GM23338 (cell line): ENCODE results near the gene PCBP2. TPM values are rescaled to one million over a fixed set of nuclear protein-coding genes. Genes with fewer than 3 reads are reported as not detected.

ENCODE experiments used
- ATAC-seq: fragments of 200-7000 bp; cut with Tn5 transposase; 3 replicates; pipeline ENCODE4 v1.9.1; 2020
- DNase-seq: peaks from one replicate; pipeline ENCODE4 v3.0.0-alpha.2; 2015; ENCODE audit warnings: low spot score
- H2AFZ ChIP-seq: fragments of 200-600 bp; sonication (generic); 2 replicates; pipeline ENCODE4 v1.8.0; 2016; ENCODE audit warnings: antibody characterized with exemption, mild to moderate bottlenecking, moderate library complexity
- H3F3A ChIP-seq: fragments of 200-600 bp; sonication (generic); replicated peaks from 2 replicates; pipeline ENCODE4 v1.8.0; 2017; ENCODE audit warnings: antibody characterized with exemption, mixed run types, low read depth
- H3K27ac ChIP-seq: fragments of 200-600 bp; sonication (generic); 2 replicates; pipeline ENCODE4 v1.6.1; 2016; ENCODE audit warnings: low read depth
- H3K27me3 ChIP-seq: fragments of 200-600 bp; sonication (generic); 2 replicates; pipeline ENCODE4 v1.8.0; 2016; ENCODE audit warnings: mild to moderate bottlenecking, mixed run types, moderate library complexity; ENCODE audit not compliant: insufficient read depth
- H3K36me3 ChIP-seq: fragments of 200-600 bp; sonication (generic); 2 replicates; pipeline ENCODE4 v1.8.0; 2016; ENCODE audit warnings: mild to moderate bottlenecking; ENCODE audit not compliant: insufficient read depth
- H3K4me1 ChIP-seq: fragments of 200-600 bp; sonication (generic); 2 replicates; pipeline ENCODE4 v1.8.0; 2016; ENCODE audit warnings: mild to moderate bottlenecking, moderate library complexity; ENCODE audit not compliant: insufficient read depth
- H3K4me2 ChIP-seq: fragments of 200-600 bp; sonication (generic); 2 replicates; pipeline ENCODE4 v1.7.1; 2017; ENCODE audit warnings: mixed run types
- H3K4me3 ChIP-seq: fragments of 200-600 bp; sonication (generic); 2 replicates; pipeline ENCODE4 v1.6.1; 2016; ENCODE audit warnings: mixed run types
- H3K79me2 ChIP-seq: fragments of 200-600 bp; sonication (generic); replicated peaks from 2 replicates; pipeline ENCODE4 v1.8.0; 2017; ENCODE audit warnings: mild to moderate bottlenecking; ENCODE audit not compliant: insufficient read depth
- H3K9me2 ChIP-seq: fragments of 200-600 bp; sonication (generic); 2 replicates; pipeline ENCODE4 v1.8.0; 2017; ENCODE audit not compliant: insufficient read depth
- H4K20me1 ChIP-seq: fragments of 200-600 bp; sonication (generic); replicated peaks from 2 replicates; pipeline ENCODE4 v1.8.0; 2017; ENCODE audit warnings: mild to moderate bottlenecking; ENCODE audit not compliant: insufficient read depth
- H3K27ac Mint-ChIP-seq: 2 replicates; pipeline ENCODE4 v1.8.0; 2020; ENCODE audit warnings: inconsistent platforms, mild to moderate bottlenecking, moderate library complexity, mixed read lengths
- H3K27me3 Mint-ChIP-seq: 3 replicates; pipeline ENCODE4 v1.8.0; 2022; ENCODE audit warnings: low read depth, mild to moderate bottlenecking, moderate library complexity, mixed read lengths, inconsistent platforms; ENCODE audit not compliant: insufficient read depth, poor library complexity
- H3K36me3 Mint-ChIP-seq: 3 replicates; pipeline ENCODE4 v1.8.0; 2021; ENCODE audit warnings: low read depth, mild to moderate bottlenecking, inconsistent platforms, moderate library complexity, mixed read lengths
- H3K4me1 Mint-ChIP-seq: 3 replicates; pipeline ENCODE4 v1.8.0; 2020; ENCODE audit warnings: mild to moderate bottlenecking, inconsistent platforms, mixed read lengths
- H3K4me3 Mint-ChIP-seq: 3 replicates; pipeline ENCODE4 v1.8.0; 2021; ENCODE audit warnings: moderate library complexity, mild to moderate bottlenecking, inconsistent platforms, mixed read lengths
- H3K9me3 Mint-ChIP-seq: 3 replicates; pipeline ENCODE4 v1.8.0; 2020; ENCODE audit warnings: moderate library complexity, mild to moderate bottlenecking, inconsistent platforms, mixed read lengths
- CTCF ChIP-seq, 2 experiments: fragments of 200-600 bp in 1 of 2; sonication (generic) in 1 of 2; conservative IDR thresholded peaks; 2 replicates each; pipeline versions ENCODE4 v1.5.1 to v1.6.1; 2016 to 2017; ENCODE audit warnings: antibody characterized with exemption in 2 of 2, low read depth in 2 of 2, mild to moderate bottlenecking in 2 of 2, moderate library complexity in 1 of 2
- ETS1 ChIP-seq: IDR thresholded peaks from 2 replicates; pipeline ENCODE4 v1.6.1; 2016; ENCODE audit warnings: antibody characterized with exemption
- EZH2 ChIP-seq: fragments of 200-600 bp; sonication (generic); IDR thresholded peaks from one replicate; pipeline ENCODE4 v1.8.0; 2017; ENCODE audit warnings: antibody characterized with exemption, mild to moderate bottlenecking, low read depth; ENCODE audit not compliant: unreplicated experiment
- JUNB ChIP-seq: IDR thresholded peaks from one replicate; pipeline ENCODE4 v1.6.1; 2016; ENCODE audit warnings: antibody characterized with exemption; ENCODE audit not compliant: unreplicated experiment
- NANOG ChIP-seq: IDR thresholded peaks from 2 replicates; pipeline ENCODE4 v1.6.1; 2016; ENCODE audit warnings: antibody characterized with exemption, borderline replicate concordance
- REST ChIP-seq: IDR thresholded peaks from one replicate; pipeline ENCODE4 v1.6.1; 2018; ENCODE audit warnings: antibody characterized with exemption; ENCODE audit not compliant: unreplicated experiment
- ZNF462 ChIP-seq: fragments of 250-450 bp; sonication (Bioruptor Pico); IDR thresholded peaks from 2 replicates; pipeline ENCODE4 v1.5.0; 2020; ENCODE audit warnings: mild to moderate bottlenecking, moderate library complexity
- polyA plus RNA-seq: library from polyadenylated mRNA; unstranded; fragments of >200 nt; fragmentation: Nextera tagmentation; extraction: Ambion mirVana; gene quantifications from 2 replicates; pipeline ENCODE4 v1.2.1, GENCODE V29; 2016
- total RNA-seq: library from RNA; depleted of rRNA; stranded (reverse); fragments of >200 nt; shearing (Covaris generic); gene quantifications from 2 replicates; pipeline ENCODE4 v1.2.3, GENCODE V29; 2014

PCBP2 gene
- total and polyA plus RNA-seq, 2 experiments from 2014 or later, result 397 to 676 TPM

- no peak overlapping the region for H2AFZ ChIP-seq
- no peak overlapping the region for H3K4me3 Mint-ChIP-seq
- no peak for TF ChIP-seq ETS1
- no peak overlapping the region for H3K4me3 ChIP-seq
- no peaks in the 10 kb centered on the region for H3K9me2 ChIP-seq
- H3K4me1 ChIP-seq, result peaks cover 26% of the 10 kb centered on the region
- H3K27ac Mint-ChIP-seq, result no peak overlapping the region
- H4K20me1 ChIP-seq, result peaks cover 64% of the 10 kb centered on the region
- H3K27me3 ChIP-seq, result no peaks in the 10 kb centered on the region
- peaks cover 4% of the 10 kb centered on the region for H3K27me3 Mint-ChIP-seq
- H3K79me2 ChIP-seq, result peaks cover 54% of the 10 kb centered on the region
- H3K4me1 Mint-ChIP-seq, result peaks cover 46% of the 10 kb centered on the region
- H3K36me3 Mint-ChIP-seq, result peaks cover 100% of the 10 kb centered on the region
- DNase-seq (no peak), ATAC-seq (no peak)
- no peak overlapping the region for H3K4me2 ChIP-seq
- H3F3A ChIP-seq, result peaks cover 43% of the 10 kb centered on the region
- no peaks in the 10 kb centered on the region for H3K9me3 Mint-ChIP-seq
- H3K27ac ChIP-seq, result peak overlapping the region; percentile 9
- H3K36me3 ChIP-seq, result peaks cover 85% of the 10 kb centered on the region
Observed at GRCh38 chr12:53474077-53474476, 22.2 kb downstream of the PCBP2 start.

- Histone ChIP-seq H4K20me1 (peaks cover 64% of the 10 kb centered on the region), H3K79me2 (peaks cover 53% of the 10 kb centered on the region), H3K4me3 (no peak overlapping the region), H3K4me1 (peaks cover 27% of the 10 kb centered on the region), H3K27ac (peak overlapping the region; percentile 9; the same call in 1 of the 2 replicates), H2AFZ (no peak overlapping the region), H3K9me2 (no peaks in the 10 kb centered on the region), H3K4me2 (no peak overlapping the region), H3K27me3 (no peaks in the 10 kb centered on the region), H3F3A (peaks cover 44% of the 10 kb centered on the region), H3K36me3 (peaks cover 85% of the 10 kb centered on the region)
- Mint-ChIP-seq H3K9me3 (no peaks in the 10 kb centered on the region), H3K27ac (no peak overlapping the region), H3K36me3 (peaks cover 100% of the 10 kb centered on the region), H3K27me3 (peaks cover 4% of the 10 kb centered on the region), H3K4me3 (no peak overlapping the region), H3K4me1 (peaks cover 48% of the 10 kb centered on the region)
- DNase-seq (no peak), ATAC-seq (no peak)
- no peak for TF ChIP-seq ZNF462
- no peak for TF ChIP-seq CTCF (conservative IDR thresholded peaks at IDR 0.05; ENCODE audit: low read depth in 2 of 2)
- no peak for TF ChIP-seq EZH2
- TF ChIP-seq JUNB, result no peak
- TF ChIP-seq REST, result no peak
- TF ChIP-seq NANOG, result no peak
- no peak for TF ChIP-seq ETS1
Observed at GRCh38 chr12:53474819-53475218, 22.9 kb downstream of the PCBP2 start.
